ENCODE measurements around the gene RAB30. TPM values are rescaled to one million over a fixed set of nuclear protein-coding genes. Genes with fewer than 3 reads are reported as not detected.

Gene RAB30
- total RNA-seq, 1 donor from 2014 or later = 5.8 TPM

GRCh38 chr11:82981852-82982251 is 89.8 kb downstream of the RAB30 start:
- no peaks in the 10 kb centered on the region for H3K27me3 ChIP-seq (ENCODE audit: control insufficient read depth, insufficient read depth, low read length)
- DNase-seq (ENCODE audit: low read depth) = no peak
- no peaks in the 10 kb centered on the region for H3K36me3 ChIP-seq (ENCODE audit: control insufficient read depth, insufficient read depth, low read length)
- TF ChIP-seq, protein P1, sequence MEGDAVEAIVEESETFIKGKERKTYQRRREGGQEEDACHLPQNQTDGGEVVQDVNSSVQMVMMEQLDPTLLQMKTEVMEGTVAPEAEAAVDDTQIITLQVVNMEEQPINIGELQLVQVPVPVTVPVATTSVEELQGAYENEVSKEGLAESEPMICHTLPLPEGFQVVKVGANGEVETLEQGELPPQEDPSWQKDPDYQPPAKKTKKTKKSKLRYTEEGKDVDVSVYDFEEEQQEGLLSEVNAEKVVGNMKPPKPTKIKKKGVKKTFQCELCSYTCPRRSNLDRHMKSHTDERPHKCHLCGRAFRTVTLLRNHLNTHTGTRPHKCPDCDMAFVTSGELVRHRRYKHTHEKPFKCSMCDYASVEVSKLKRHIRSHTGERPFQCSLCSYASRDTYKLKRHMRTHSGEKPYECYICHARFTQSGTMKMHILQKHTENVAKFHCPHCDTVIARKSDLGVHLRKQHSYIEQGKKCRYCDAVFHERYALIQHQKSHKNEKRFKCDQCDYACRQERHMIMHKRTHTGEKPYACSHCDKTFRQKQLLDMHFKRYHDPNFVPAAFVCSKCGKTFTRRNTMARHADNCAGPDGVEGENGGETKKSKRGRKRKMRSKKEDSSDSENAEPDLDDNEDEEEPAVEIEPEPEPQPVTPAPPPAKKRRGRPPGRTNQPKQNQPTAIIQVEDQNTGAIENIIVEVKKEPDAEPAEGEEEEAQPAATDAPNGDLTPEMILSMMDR (IDR thresholded peaks at IDR 0.05; ENCODE audit: insufficient read depth, low read length, poor library complexity, severe bottlenecking) = no peak
- H3K4me3 ChIP-seq (ENCODE audit: low read depth, low read length) = no peak overlapping the region

GRCh38 chr11:82980947-82981346 is 90.8 kb downstream of the RAB30 start:
- Histone ChIP-seq H3K36me3 (ENCODE audit: control insufficient read depth, insufficient read depth, low read length) (no peaks in the 10 kb centered on the region), H3K27me3 (ENCODE audit: control insufficient read depth, insufficient read depth, low read length) (no peaks in the 10 kb centered on the region), H3K4me3 (ENCODE audit: low read depth, low read length) (no peak overlapping the region)
- TF ChIP-seq, protein P1 (IDR thresholded peaks at IDR 0.05; ENCODE audit: insufficient read depth, low read length, poor library complexity, severe bottlenecking) = no peak
- DNase-seq (ENCODE audit: low read depth) = no peak

DNA sequence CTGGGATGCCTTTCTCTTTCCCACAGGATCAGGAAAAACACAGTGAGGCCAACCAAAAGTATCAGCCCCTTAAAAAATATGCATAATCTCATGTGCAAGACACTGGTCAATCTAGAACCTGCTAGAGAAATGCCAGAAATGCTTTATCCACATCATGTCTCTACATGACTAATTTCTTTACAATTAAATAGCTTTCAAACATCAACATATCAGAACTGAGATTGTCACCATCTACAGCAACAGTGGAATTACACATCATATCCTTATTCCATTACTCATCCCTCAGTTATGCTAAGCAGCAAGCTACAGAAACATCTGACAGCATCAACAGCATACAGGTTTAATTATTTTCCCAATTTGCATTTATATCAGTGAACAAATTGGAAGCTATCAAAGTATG is 91.4 kb downstream of the RAB30 start:
- DNase-seq (ENCODE audit: low read depth) = peak; percentile 58
- Histone ChIP-seq H3K4me3 (ENCODE audit: low read depth, low read length) (no peak overlapping the region), H3K27me3 (ENCODE audit: control insufficient read depth, insufficient read depth, low read length) (no peaks in the 10 kb centered on the region), H3K36me3 (ENCODE audit: control insufficient read depth, insufficient read depth, low read length) (no peaks in the 10 kb centered on the region)
- TF ChIP-seq, protein P1 (IDR thresholded peaks at IDR 0.05; ENCODE audit: insufficient read depth, low read length, poor library complexity, severe bottlenecking) = no peak

DNA sequence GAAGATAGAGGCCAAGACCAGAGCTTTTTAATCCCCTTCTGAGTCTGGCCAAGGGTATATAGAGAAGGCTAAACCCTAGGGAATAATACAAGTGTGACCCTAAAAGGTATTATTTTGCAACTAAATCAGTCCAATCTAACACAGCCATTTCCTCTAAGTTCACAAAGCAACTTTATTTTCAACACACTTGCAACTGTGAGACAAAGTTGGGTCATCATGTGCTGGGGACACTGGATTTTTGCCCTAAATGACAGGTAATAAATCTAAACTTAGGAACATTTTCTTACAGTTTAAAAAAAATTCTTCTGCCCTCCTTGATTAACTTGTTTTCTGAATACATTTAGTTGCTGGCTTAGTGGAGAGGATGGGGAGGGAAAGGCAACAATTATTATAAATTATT is 91.9 kb downstream of the RAB30 start:
- DNase-seq (ENCODE audit: low read depth) = no peak
- no peaks in the 10 kb centered on the region for H3K36me3 ChIP-seq (ENCODE audit: control insufficient read depth, insufficient read depth, low read length)
- H3K27me3 ChIP-seq (ENCODE audit: control insufficient read depth, insufficient read depth, low read length) = no peaks in the 10 kb centered on the region
- H3K4me3 ChIP-seq (ENCODE audit: low read depth, low read length) = no peak overlapping the region
- TF ChIP-seq, protein P1 (IDR thresholded peaks at IDR 0.05; ENCODE audit: insufficient read depth, low read length, poor library complexity, severe bottlenecking) = no peak

- DNase-seq (ENCODE audit: low read depth) = peak; percentile 38
- Histone ChIP-seq H3K36me3 (ENCODE audit: control insufficient read depth, insufficient read depth, low read length) (no peaks in the 10 kb centered on the region), H3K27me3 (ENCODE audit: control insufficient read depth, insufficient read depth, low read length) (no peaks in the 10 kb centered on the region), H3K4me3 (ENCODE audit: low read depth, low read length) (no peak overlapping the region)
- TF ChIP-seq, protein P1 (IDR thresholded peaks at IDR 0.05; ENCODE audit: insufficient read depth, low read length, poor library complexity, severe bottlenecking) = no peak
These were observed 93.1 kb downstream of the RAB30 start for GRCh38 chr11:82978422-82979099.

DNA sequence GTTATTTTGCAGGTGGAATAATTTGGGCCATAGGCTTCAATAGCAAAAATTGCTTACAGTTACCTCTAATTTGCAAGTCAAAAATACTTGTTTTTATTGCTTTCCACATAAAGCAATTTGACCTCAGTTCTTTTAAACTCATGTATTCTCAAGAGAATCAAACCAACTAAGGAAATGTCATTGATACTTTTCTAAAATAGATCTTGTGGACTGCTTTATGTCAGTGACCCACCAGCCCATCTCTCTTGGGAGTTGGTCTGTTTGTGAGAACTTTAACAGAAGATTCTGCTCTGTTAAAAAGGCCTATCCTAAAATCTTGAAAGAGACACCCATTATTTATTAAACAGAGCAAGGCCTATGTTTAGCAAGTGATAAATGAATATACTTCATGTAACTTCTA is 94.9 kb downstream of the RAB30 start:
- Histone ChIP-seq H3K36me3 (ENCODE audit: control insufficient read depth, insufficient read depth, low read length) (no peaks in the 10 kb centered on the region), H3K4me3 (ENCODE audit: low read depth, low read length) (no peak overlapping the region), H3K27me3 (ENCODE audit: control insufficient read depth, insufficient read depth, low read length) (no peaks in the 10 kb centered on the region)
- DNase-seq (ENCODE audit: low read depth) = no peak
- TF ChIP-seq, protein P1 (IDR thresholded peaks at IDR 0.05; ENCODE audit: insufficient read depth, low read length, poor library complexity, severe bottlenecking) = no peak
